Gastrocnemius medialis (tissue), 4 donors: ENCODE measurements around the gene DDX24. TPM values are rescaled to one million over a fixed set of nuclear protein-coding genes. Genes with fewer than 3 reads are reported as not detected.

ENCODE experiments used
- ATAC-seq, 2 donors: fragments of 150-250 bp; one replicate each; pipeline ENCODE4 v1.9.1; 2016
- DNase-seq, 2 donors: peaks; one replicate each; pipeline ENCODE4 v3.0.0-alpha.2; 2019
- H3K27ac ChIP-seq, 4 donors: fragments of 200-600 bp; sonication (generic); 1 replicate in 1 of 4; 2 replicates in 3 of 4; pipeline ENCODE4 v1.5.1; 2016 to 2018; ENCODE audit warnings: mild to moderate bottlenecking in 2 of 4, moderate library complexity in 1 of 4
- H3K27me3 ChIP-seq, 3 donors: fragments of 200-600 bp; sonication (generic) in 2 of 3; 1 replicate in 1 of 3; 2 replicates in 2 of 3; pipeline versions ENCODE4 v1.5.1 to v1.6.0; 2016 to 2019; ENCODE audit warnings: mild to moderate bottlenecking in 1 of 3, moderate library complexity in 1 of 3
- H3K36me3 ChIP-seq, 2 donors: fragments of 200-600 bp; sonication (generic) in 1 of 2; one replicate each; pipeline ENCODE4 v1.5.1; 2017 to 2018
- H3K4me1 ChIP-seq, 2 donors: fragments of 200-600 bp; sonication (generic) in 1 of 2; one replicate each; pipeline ENCODE4 v1.5.1; 2016 to 2017; ENCODE audit warnings: mild to moderate bottlenecking in 2 of 2
- H3K4me3 ChIP-seq, 4 donors: fragments of 200-600 bp; sonication (generic) in 3 of 4; 1 replicate in 1 of 4; 2 replicates in 3 of 4; pipeline ENCODE4 v1.5.1; 2016 to 2019; ENCODE audit warnings: mild to moderate bottlenecking in 2 of 4
- H3K9me3 ChIP-seq, 3 donors: fragments of 200-600 bp; sonication (generic) in 2 of 3; 1 replicate in 1 of 3; 2 replicates in 2 of 3; pipeline ENCODE4 v1.5.1; 2016 to 2019
- POLR2A ChIP-seq, 2 donors: fragments of 450-650 bp; IDR thresholded peaks; one replicate each; pipeline ENCODE4 v1.6.1; 2017; ENCODE audit warnings: antibody characterized with exemption in 2 of 2, mild to moderate bottlenecking in 2 of 2, moderate library complexity in 2 of 2
- in situ Hi-C, 4 donors: fragments of 200-750 bp; cut with MboI; loops; one replicate each; pipeline versions ENCODE4 v1.15.0 to v1.8.0; 2017; ENCODE audit warnings: low sequenced_read_pairs in 4 of 4
- intact Hi-C: fragments of 100-400 bp; cut with DNase I; formaldehyde crosslinking; loops from one replicate; pipeline ENCODE4 v1.15.1; 2023; ENCODE audit warnings: low total_unique reads
- total RNA-seq, 4 donors: library from RNA; depleted of rRNA; stranded (reverse); fragments of >200 nt; gene quantifications; one replicate each; pipeline versions ENCODE4 v1.1.0 to v1.2.3, GENCODE V29; 2016
- TF ChIP-seq, protein P1 (sequence below), 5 experiments: fragments of 450-650 bp in 3 of 5; fragments of 200-600 bp in 2 of 5; sonication (generic) in 2 of 5; IDR thresholded peaks in 4 of 5; conservative IDR thresholded peaks in 1 of 5; 1 replicate in 4 of 5; 2 replicates in 1 of 5; pipeline ENCODE4 v1.5.1; 2016 to 2019; ENCODE audit warnings: antibody characterized with exemption in 5 of 5, mild to moderate bottlenecking in 3 of 5, moderate library complexity in 3 of 5

The DDX24 gene
- total RNA-seq, 4 donors from 2014 or later: 106 to 200 (median 128) TPM

DNA sequence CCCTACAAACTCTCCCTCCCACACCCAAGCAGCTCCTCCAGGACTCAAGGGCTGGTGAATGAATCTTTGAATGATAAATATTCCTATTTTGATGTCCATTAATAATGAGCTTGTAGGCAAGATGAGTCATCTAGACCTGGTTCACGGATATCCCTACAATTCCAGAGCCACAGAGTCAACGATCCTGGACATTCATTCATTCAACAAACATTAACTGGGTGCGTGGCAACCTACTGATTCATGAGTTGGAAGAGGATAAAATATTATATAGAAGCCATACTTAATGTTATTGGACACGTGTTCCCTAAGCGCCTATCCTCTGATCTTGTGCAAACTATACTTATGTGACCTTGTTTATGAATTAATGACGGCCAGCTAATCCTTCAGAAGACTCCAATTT, 55.3 kb downstream of the DDX24 start:
- no peak overlapping the region for H3K27ac ChIP-seq
- TF ChIP-seq POLR2A (IDR thresholded peaks at IDR 0.05): no peak
- TF ChIP-seq, protein P1, sequence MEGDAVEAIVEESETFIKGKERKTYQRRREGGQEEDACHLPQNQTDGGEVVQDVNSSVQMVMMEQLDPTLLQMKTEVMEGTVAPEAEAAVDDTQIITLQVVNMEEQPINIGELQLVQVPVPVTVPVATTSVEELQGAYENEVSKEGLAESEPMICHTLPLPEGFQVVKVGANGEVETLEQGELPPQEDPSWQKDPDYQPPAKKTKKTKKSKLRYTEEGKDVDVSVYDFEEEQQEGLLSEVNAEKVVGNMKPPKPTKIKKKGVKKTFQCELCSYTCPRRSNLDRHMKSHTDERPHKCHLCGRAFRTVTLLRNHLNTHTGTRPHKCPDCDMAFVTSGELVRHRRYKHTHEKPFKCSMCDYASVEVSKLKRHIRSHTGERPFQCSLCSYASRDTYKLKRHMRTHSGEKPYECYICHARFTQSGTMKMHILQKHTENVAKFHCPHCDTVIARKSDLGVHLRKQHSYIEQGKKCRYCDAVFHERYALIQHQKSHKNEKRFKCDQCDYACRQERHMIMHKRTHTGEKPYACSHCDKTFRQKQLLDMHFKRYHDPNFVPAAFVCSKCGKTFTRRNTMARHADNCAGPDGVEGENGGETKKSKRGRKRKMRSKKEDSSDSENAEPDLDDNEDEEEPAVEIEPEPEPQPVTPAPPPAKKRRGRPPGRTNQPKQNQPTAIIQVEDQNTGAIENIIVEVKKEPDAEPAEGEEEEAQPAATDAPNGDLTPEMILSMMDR (IDR thresholded peaks at IDR 0.05 in 4 of 5, conservative IDR thresholded peaks at IDR 0.05 in 1 of 5): no peak
- DNase-seq: no peak
- no peaks in the 10 kb centered on the region for H3K27me3 ChIP-seq
- intact Hi-C loops (loop anchor here (1.0 kb wide), 1 partner anchor 56 kb away; the partner anchor contains the start of genes DDX24 and IFI27L1), in situ Hi-C loops (no loop called here)
- no peaks in the 10 kb centered on the region for H3K36me3 ChIP-seq
- H3K4me3 ChIP-seq: peak overlapping the region; percentile 43 to 70 (median 62)
- H3K4me1 ChIP-seq: peaks cover 0 to 6% of the 10 kb centered on the region in 2 donors
- no peak for ATAC-seq
- H3K9me3 ChIP-seq: no peaks in the 10 kb centered on the region

DNA sequence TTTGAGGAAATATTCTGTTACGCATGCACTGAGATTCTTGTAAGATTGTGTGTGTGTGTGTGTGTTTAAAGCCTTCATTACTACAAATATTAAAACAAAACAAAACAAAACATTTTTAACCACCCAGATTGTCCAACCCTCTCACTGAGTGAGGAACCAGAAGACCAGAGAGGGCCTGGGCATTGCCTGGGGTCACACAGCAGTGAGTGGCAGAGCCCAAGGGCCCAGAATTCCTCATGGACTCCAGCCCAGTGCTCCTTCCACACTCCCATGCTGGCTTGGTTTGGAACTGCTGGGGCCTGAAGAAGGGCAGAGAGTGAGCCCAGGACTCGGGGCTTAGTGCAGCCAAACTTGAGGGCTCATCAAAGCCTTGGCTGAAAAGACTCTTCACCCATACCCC, 56.5 kb downstream of the DDX24 start:
- H3K9me3 ChIP-seq: no peaks in the 10 kb centered on the region
- no peak overlapping the region for H3K27ac ChIP-seq
- H3K4me1 ChIP-seq: peaks cover 0 to 6% of the 10 kb centered on the region in 2 donors
- no peak for DNase-seq
- H3K4me3 ChIP-seq: no peak overlapping the region
- H3K36me3 ChIP-seq: no peaks in the 10 kb centered on the region
- intact Hi-C loops (no loop called here), in situ Hi-C loops (no loop called here)
- TF ChIP-seq POLR2A (IDR thresholded peaks at IDR 0.05): no peak
- TF ChIP-seq, protein P1 (IDR thresholded peaks at IDR 0.05 in 4 of 5, conservative IDR thresholded peaks at IDR 0.05 in 1 of 5): no peak
- no peaks in the 10 kb centered on the region for H3K27me3 ChIP-seq
- ATAC-seq: no peak

DNA sequence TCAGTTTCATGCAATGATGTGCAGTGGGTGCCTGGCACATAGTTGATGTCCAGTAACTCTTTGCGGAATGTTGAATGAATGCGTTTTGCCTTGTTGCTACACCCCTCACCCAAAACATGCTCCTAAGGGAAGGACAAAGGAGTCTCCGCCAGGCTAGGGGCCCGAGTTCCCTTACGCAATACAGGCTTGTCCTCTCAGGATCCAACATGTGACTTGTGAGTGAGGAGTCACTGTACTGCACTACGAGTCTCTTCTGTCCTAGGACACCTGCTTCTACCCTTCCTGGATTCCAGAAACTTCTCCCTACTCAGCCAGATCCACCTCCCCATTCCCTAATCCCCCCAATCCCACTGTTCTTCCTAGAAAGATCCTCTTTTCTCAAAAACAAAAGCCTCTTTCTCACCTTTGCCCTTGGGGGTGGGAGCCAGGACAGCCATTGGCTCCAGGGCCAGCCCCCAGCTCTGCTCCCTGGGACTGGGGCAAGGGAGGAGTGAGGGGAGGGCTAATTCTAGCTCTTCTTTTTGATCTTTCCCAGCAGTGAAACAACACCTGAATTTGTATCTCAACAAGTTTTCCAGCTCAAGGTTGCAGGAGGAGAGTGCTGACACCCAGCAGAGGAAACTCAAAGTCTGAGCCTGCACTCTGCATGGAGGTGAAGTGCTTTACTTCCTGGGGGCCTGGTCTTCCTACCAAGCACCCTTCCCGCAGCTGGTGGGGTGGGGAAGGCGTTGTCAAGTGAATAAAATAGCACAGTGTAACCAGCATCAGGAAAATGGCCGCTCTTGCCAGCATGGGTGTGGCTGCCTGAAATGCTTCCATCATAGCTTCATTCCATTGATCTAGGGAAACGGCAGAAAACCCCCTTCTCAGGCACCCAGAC, 58.2 kb downstream of the DDX24 start:
- Histone ChIP-seq H3K4me3 (no peak overlapping the region), H3K27me3 (no peaks in the 10 kb centered on the region), H3K27ac (no peak overlapping the region), H3K36me3 (no peaks in the 10 kb centered on the region), H3K4me1 (peaks cover 4 to 6% of the 10 kb centered on the region in 2 donors), H3K9me3 (no peaks in the 10 kb centered on the region)
- ATAC-seq (no peak), DNase-seq (no peak)
- in situ Hi-C loops (no loop called here), intact Hi-C loops (no loop called here)
- no peak for TF ChIP-seq POLR2A (IDR thresholded peaks at IDR 0.05)
- TF ChIP-seq, protein P1 (IDR thresholded peaks at IDR 0.05 in 4 of 5, conservative IDR thresholded peaks at IDR 0.05 in 1 of 5): no peak

DNA sequence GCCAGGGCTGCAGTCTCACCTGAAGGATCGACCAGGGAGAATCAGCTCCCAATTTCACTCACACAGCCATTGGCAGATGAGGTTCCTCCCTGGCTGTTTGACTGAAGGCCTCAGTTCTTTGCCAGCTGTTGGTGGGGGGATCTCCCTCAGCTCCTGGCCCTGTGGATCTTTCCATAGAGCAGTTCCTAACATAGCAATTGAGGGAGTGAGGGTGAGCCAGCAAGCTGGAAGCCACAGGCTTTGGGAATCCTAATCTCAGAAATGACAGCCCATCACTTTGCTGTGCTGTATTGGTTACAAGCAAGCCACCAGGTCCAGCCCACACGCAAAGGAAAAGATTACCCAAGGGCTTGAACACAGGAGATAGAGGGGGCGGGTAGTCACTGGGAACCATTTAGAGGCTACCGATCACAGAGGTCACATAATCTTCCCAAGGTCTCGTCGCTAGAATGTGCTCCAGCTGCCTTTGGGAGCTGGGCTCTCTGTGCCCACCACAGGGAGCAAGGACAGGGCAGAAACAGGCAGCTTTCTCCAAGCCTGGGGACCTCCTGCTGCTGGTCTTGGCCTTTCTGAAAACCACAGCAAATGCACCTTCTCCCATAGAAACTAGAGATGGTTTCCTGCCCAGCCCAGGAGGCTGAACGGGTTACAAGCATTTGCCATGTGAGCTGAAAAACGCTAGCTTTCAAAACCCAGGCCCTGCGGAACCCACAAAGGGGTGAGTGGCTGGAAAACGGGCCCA, 59.4 kb downstream of the DDX24 start:
- Histone ChIP-seq H3K9me3 (no peaks in the 10 kb centered on the region), H3K27me3 (no peaks in the 10 kb centered on the region), H3K4me3 (no peak overlapping the region), H3K4me1 (peaks cover under 1 to 4% of the 10 kb centered on the region in 2 donors), H3K36me3 (no peaks in the 10 kb centered on the region), H3K27ac (no peak overlapping the region)
- in situ Hi-C loops: no loop called here
- no peak for DNase-seq
- TF ChIP-seq POLR2A (IDR thresholded peaks at IDR 0.05): no peak
- TF ChIP-seq, protein P1 (IDR thresholded peaks at IDR 0.05 in 4 of 5, conservative IDR thresholded peaks at IDR 0.05 in 1 of 5): no peak
- no peak for ATAC-seq
- intact Hi-C loops: no loop called here
